ENCODE results near the gene SPX. TPM values are rescaled to one million over a fixed set of nuclear protein-coding genes. Genes with fewer than 3 reads are reported as not detected.

Gene SPX
- total RNA-seq, 4 donors from 2014 or later, result 0.15 to 1.2 (median 0.67) TPM

DNA sequence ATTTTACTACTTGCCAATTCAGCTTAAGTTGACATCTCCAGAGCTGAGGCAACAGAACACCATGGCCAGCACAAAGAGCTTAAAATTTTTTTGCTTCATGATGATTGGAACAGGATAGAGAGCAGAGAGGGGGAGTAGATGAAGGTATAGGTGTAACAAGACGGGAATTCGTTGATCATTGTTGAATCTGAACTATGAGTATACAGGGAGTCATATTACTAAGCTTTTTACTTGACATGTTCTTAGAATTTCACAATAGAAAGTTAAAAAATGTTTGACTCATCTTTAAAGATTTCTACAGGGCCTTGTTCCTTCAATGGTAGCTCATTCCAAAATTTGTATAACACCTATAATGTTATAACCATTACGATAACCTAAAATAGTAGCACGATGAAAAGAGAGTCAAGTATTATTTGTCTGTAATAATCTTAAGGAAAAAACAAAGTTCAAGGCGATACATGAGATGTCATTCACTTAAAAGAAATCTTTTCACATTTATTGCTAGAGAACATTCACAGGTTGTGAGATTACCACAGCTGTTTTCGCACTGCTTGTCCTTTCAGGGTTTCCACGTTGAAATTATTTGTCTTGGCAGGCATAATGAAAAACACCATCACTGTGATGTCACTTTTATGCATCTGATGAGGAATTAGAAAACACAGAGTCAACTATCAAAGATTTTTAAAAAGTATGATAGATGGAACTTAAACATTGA is 33.9 kb downstream of the SPX start:
- TF ChIP-seq, protein P1, sequence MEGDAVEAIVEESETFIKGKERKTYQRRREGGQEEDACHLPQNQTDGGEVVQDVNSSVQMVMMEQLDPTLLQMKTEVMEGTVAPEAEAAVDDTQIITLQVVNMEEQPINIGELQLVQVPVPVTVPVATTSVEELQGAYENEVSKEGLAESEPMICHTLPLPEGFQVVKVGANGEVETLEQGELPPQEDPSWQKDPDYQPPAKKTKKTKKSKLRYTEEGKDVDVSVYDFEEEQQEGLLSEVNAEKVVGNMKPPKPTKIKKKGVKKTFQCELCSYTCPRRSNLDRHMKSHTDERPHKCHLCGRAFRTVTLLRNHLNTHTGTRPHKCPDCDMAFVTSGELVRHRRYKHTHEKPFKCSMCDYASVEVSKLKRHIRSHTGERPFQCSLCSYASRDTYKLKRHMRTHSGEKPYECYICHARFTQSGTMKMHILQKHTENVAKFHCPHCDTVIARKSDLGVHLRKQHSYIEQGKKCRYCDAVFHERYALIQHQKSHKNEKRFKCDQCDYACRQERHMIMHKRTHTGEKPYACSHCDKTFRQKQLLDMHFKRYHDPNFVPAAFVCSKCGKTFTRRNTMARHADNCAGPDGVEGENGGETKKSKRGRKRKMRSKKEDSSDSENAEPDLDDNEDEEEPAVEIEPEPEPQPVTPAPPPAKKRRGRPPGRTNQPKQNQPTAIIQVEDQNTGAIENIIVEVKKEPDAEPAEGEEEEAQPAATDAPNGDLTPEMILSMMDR (IDR thresholded peaks at IDR 0.05), result no peak
- TF ChIP-seq POLR2AphosphoS5 (IDR thresholded peaks at IDR 0.05) (no peak), POLR2A (IDR thresholded peaks at IDR 0.05) (no peak), EP300 (IDR thresholded peaks at IDR 0.05) (no peak)
- Histone ChIP-seq H3K27ac (no peak overlapping the region), H3K9me3 (no peaks in the 10 kb centered on the region), H3K36me3 (no peaks in the 10 kb centered on the region), H3K4me3 (no peak overlapping the region), H3K4me1 (no peaks in the 10 kb centered on the region), H3K27me3 (no peaks in the 10 kb centered on the region)
- WGBS, 2 donors (ENCODE audit: low coverage in 1 of 2), result 68 to 78% methylated on average over 7 of the region's 7 CpGs
- ATAC-seq, result peak; percentile 69

- H3K9me3 ChIP-seq, result no peaks in the 10 kb centered on the region
- TF ChIP-seq POLR2AphosphoS5 (IDR thresholded peaks at IDR 0.05), result no peak
- TF ChIP-seq, protein P1 (IDR thresholded peaks at IDR 0.05), result no peak
- TF ChIP-seq EP300 (IDR thresholded peaks at IDR 0.05), result no peak
- TF ChIP-seq POLR2A (IDR thresholded peaks at IDR 0.05), result no peak
- no peak for ATAC-seq
- no peaks in the 10 kb centered on the region for H3K4me1 ChIP-seq
- no peaks in the 10 kb centered on the region for H3K36me3 ChIP-seq
- H3K27ac ChIP-seq, result no peak overlapping the region
- WGBS, 2 donors (ENCODE audit: low coverage in 1 of 2), result 32 to 35% methylated on average over 2 of the region's 2 CpGs
- H3K4me3 ChIP-seq, result no peak overlapping the region
- no peaks in the 10 kb centered on the region for H3K27me3 ChIP-seq
These were observed 35.1 kb downstream of the SPX start for GRCh38 chr12:21561158-21561557.

DNA sequence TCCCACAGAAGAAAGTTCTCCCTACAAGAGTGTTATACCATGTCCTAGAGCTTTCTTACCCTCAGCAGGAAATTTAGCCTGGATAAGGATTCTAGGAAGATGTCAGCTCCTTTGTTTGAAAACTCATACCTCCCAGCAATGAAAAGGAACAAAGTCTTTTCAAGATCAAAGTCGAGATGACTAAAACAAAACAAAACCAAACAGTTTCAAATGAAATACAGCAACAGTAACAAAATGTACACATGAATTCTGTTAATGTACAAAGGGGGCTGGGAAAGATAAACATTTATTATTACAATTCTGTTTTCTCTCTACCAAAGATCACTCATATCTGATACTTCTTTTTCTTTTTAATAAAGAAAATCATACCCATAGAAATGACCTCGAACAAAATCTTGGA is 36.8 kb downstream of the SPX start:
- Histone ChIP-seq H3K27ac (no peak overlapping the region), H3K36me3 (no peaks in the 10 kb centered on the region), H3K4me3 (no peak overlapping the region), H3K27me3 (no peaks in the 10 kb centered on the region), H3K9me3 (no peaks in the 10 kb centered on the region), H3K4me1 (no peaks in the 10 kb centered on the region)
- TF ChIP-seq, protein P1 (IDR thresholded peaks at IDR 0.05), result no peak
- TF ChIP-seq POLR2A (IDR thresholded peaks at IDR 0.05) (no peak), EP300 (IDR thresholded peaks at IDR 0.05) (no peak), POLR2AphosphoS5 (IDR thresholded peaks at IDR 0.05) (no peak)
- WGBS, 2 donors (ENCODE audit: low coverage in 1 of 2), result 65 to 81% methylated on average over 2 of the region's 2 CpGs
- ATAC-seq, result no peak

DNA sequence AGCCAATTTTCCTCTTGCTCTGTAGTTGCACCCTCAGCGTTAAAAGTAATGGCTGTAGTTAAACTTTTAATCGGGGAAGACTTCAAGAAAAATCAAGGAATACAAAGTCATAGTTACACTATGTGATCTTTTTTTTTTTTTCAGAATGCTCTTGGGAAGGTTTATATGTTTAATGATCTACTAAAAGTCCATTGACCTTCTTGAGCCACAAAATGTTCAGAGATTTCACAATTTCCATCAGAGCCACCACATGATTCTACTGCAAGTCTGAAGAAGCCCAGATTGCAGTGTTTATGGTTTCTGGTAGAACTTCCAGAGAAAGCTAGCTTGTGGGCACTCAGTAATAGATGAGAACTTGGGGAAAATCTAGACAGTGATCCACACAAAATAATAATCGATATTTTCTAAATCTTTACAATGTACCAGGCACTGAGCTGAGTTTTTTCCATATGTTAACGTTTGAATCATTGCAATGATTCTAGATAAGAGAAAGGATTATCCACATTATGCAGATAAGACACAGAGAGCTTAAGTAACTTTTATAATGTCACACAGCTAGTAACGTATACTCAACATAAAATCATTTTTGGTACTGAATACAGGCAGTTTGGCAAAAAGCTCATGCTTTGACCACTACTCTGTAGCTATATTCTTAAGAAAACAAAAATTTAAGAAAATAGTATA is 40.3 kb downstream of the SPX start:
- H3K36me3 ChIP-seq, result no peaks in the 10 kb centered on the region
- H3K9me3 ChIP-seq, result no peaks in the 10 kb centered on the region
- H3K27me3 ChIP-seq, result no peaks in the 10 kb centered on the region
- no peak overlapping the region for H3K4me3 ChIP-seq
- no peak for ATAC-seq
- no peak overlapping the region for H3K27ac ChIP-seq
- TF ChIP-seq, protein P1 (IDR thresholded peaks at IDR 0.05), result no peak
- no peak for TF ChIP-seq POLR2AphosphoS5 (IDR thresholded peaks at IDR 0.05)
- TF ChIP-seq EP300 (IDR thresholded peaks at IDR 0.05), result no peak
- no peak for TF ChIP-seq POLR2A (IDR thresholded peaks at IDR 0.05)
- WGBS, 2 donors (ENCODE audit: low coverage in 1 of 2), result 76 to 92% methylated on average over 5 of the region's 5 CpGs
- H3K4me1 ChIP-seq, result no peaks in the 10 kb centered on the region

Data from gastroesophageal sphincter (tissue), 4 donors.